GM21786 (cell line): ENCODE data around the gene COMT.

ENCODE experiments used
- ATAC-seq: cut with Tn5 transposase; IDR thresholded peaks from one replicate; pipeline ENCODE4 v1.9.1; 2021; ENCODE audit not compliant: unreplicated experiment

Gene COMT

DNA sequence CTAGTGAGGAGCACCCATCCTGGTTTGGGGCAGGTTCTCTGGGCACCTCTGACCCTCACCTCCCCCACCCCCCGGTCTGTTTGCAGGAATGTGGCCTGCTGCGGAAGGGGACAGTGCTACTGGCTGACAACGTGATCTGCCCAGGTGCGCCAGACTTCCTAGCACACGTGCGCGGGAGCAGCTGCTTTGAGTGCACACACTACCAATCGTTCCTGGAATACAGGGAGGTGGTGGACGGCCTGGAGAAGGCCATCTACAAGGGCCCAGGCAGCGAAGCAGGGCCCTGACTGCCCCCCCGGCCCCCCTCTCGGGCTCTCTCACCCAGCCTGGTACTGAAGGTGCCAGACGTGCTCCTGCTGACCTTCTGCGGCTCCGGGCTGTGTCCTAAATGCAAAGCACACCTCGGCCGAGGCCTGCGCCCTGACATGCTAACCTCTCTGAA lies 26.9 kb downstream of the COMT start:
- no peak for ATAC-seq

DNA sequence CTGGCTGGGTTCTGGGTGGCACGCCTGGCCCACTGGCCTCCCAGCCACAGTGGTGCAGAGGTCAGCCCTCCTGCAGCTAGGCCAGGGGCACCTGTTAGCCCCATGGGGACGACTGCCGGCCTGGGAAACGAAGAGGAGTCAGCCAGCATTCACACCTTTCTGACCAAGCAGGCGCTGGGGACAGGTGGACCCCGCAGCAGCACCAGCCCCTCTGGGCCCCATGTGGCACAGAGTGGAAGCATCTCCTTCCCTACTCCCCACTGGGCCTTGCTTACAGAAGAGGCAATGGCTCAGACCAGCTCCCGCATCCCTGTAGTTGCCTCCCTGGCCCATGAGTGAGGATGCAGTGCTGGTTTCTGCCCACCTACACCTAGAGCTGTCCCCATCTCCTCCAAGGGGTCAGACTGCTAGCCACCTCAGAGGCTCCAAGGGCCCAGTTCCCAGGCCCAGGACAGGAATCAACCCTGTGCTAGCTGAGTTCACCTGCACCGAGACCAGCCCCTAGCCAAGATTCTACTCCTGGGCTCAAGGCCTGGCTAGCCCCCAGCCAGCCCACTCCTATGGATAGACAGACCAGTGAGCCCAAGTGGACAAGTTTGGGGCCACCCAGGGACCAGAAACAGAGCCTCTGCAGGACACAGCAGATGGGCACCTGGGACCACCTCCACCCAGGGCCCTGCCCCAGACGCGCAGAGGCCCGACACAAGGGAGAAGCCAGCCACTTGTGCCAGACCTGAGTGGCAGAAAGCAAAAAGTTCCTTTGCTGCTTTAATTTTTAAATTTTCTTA lies 27.8 kb downstream of the COMT start:
- no peak for ATAC-seq

DNA sequence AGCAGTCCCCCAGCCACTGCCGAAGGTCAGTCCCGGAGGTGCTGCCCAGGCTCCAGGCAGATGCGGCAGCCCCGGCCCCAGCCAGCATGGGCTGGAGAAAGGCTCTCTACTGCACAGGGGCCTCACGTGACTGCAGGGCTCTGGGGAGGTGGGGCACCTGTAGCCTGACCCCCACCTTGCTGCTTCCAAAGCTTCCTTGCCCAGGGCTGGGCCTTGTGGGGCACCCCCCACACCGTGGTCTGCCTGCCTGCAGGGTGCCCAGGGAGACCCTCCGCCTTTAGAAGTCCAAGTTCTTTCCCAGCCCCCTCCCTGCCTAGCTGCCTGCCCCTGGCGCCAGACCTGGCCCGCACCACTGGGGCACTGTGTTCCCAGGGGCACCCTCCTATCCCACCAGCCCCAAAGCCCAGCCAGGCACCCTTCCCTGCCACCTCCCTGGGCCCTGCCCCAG lies 28.5 kb downstream of the COMT start:
- no peak for ATAC-seq

DNA sequence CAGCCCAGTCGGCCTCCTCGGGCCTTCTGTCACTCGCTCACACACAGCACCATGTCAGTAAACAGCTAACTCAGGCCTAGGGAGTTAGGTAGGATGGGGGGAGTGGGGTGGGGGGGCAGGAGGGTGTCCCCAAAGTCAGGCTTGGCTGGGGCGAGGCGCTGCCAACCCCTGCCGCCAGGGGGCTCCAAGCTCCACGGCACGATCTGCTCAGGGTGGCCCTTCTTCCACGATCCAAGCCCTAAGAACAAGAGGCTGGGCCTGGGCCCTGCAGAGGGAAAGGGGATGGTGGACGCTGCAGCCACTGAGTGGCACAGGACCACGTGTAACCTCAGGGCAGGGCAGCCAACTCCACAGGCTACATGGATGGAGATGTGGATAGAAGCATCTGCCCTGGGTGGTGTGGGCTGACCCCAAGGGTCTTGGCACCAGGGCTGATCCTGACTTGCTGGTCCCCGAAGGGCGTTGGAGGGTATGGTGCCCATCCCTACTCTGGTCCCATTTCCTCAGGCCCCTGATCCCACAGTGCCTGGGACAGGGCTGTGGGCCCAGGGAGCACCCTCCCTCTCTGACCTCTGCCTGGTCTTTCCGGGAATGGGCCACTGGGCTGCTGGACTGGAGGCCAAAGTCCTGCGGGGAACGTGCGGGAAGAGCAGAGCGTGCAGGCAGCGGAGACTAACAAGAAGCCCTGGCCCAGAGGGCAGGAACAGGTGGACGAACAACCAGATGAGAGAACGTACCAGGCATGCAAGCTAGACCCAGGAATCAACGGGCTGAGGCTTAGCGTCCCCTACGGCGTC lies 29.1 kb downstream of the COMT start:
- ATAC-seq, result no peak

DNA sequence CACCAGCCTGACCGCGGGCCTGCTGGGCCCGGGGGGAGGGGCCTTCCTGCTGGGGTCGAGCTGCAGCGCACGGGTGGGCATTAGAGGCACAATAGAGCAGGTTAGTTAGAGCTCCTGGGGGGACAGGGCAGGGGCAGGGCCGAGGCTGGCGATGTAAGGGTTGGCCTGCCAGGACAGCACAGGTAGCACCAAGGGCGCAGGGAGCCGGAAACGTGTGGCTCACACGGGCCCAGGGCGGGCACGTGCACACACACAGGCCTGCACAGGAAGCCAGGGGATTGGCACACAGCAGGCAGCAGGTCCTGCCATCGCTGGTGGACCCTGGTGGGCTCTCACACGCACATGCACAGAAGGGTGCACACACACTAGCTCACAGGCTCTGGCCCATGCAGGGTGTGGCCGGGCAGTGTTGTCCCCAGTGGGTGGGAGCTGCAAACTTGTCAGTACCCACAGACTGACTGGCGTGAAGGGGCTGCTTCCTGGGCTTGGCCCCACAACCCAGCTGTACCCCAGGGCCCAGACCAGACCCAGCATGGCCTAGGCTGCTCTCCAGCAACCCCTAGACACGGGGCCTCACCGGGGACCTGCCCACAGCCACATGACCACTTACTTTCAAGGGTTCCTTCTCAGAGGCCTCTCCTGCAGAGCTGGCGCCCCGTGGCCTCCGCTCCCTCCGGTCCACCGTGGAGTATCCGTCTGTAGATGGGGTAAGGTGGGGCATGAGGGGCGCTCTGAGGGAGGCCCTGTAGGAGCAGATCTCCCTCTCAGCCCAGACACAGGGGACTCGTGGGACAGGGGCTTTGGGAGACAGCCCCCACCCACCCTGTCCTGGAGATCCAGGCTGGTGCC lies 29.9 kb downstream of the COMT start:
- ATAC-seq, result no peak

DNA sequence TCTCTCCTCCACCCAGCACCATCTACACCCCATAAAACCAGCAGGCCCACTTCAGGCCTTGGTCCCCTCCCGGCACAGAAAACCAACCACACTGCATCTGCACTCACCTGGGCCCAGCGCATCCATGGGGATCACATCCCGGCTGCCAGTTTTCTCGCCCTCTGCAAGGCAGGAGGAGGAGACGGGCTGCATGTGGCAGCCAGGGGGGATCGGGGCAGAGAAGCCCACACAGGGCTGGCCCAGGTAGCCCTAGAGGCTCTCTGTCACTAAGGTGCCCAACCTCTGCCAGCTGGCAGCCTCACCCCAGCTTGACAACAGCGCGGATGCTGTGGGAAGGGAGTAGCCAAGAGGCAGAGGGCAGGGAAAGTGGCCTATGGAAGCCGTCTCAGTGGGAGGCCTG lies 30.7 kb downstream of the COMT start:
- no peak for ATAC-seq

DNA sequence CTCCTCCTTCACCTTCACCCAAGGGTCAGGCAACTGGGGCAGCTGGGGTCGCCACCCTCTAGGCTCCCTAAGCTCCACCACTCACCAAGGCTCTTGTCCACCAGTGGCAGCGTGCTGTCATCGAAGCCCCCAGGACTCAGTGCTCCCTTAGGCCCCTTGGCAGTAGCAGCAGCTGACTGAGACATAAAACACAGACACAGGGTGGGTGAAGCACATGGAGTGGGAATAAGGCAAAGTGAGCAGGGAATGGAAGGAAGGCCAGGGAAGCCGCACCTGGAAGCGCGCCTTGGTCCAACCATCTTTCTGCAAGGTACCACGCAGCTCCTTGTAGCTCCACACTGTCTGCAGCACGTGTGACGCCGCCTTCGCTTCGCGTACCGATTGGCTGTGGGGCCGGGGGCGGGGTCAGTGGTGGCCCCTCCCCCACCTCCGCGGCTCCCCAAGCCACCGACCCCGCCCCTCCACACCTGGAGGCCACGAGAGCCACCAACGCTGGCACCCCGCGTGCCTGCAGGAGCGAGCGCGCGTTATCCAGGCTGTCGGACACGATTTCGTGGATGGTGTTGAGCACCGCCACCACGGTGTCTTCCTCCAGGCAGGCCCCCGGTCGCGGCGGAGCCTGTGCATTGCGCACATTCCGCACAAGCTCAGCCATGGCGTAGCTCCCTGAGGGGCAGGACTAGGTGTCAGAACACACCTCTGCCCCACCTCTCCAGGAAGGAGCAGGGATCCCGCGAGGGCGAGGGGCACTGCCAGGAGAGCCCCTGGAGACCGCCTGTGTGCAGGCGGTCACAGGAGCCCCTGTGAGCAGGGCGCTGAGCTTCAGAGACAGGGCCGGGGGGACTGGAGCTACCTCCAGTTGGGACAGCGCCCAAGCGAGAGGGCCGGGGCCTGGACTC lies 31.3 kb downstream of the COMT start:
- ATAC-seq, result no peak

DNA sequence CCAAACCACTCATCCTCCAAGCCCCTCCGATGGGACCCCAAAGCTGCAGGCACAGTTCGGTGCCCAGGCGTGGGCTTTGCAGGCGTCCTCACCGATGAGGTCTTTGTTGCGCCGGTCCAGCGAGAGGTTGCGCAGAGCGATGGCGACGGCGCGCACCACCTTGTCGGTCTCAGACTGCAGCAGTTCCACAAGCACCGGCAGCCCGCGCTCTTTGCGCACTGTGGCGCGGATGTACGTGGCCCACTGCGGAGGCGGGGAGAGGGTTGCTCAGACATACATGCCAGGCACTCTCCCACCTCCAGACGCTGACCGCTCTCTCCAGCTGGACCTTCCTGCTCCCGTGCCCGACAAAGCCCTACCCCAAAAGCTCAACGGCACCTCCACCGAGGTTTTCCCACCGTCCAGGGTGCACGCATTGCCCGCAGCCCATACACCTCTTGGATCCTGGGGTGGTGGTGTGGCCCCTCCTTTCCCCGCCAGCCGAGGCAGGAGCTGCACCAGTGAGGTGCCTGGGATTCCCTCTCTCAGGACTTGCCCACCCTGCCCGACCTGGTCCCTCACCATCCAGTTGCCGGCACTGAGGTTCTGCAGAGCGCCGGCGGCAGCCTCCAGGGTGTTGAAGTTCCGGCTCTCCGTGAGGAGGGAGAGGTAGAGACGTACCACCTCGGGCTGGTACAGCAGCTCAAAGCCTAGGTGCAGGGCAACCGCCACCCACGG lies 32.1 kb downstream of the COMT start:
- ATAC-seq, result no peak

DNA sequence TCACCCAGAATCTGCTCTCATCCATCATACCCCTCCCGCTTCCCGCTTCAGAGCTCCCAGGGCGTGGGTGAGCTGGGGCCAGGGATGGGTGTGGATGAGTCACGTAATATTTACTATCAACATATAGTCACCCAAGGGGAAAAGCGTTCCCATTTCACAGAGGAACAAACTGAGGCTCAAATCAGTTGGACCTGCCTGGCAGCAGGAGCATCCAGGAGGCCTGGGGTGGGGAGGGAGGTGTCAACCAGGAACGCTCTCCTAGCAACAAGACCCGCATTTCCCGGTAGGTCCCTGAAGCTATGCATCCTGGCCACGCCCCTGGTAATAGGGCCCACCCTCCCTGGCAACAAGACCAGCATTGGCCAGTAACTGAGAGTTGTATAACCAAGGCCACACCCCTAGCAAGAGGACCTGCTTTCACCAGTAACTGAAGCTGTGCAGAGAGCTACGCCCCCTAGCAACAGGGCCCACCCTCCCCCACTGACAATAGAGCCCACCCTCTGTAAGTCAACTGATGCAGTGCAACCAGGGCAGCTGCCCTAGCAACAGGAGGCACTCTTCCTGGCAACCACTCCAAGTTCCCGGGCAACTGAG lies 32.8 kb downstream of the COMT start:
- ATAC-seq, result no peak

DNA sequence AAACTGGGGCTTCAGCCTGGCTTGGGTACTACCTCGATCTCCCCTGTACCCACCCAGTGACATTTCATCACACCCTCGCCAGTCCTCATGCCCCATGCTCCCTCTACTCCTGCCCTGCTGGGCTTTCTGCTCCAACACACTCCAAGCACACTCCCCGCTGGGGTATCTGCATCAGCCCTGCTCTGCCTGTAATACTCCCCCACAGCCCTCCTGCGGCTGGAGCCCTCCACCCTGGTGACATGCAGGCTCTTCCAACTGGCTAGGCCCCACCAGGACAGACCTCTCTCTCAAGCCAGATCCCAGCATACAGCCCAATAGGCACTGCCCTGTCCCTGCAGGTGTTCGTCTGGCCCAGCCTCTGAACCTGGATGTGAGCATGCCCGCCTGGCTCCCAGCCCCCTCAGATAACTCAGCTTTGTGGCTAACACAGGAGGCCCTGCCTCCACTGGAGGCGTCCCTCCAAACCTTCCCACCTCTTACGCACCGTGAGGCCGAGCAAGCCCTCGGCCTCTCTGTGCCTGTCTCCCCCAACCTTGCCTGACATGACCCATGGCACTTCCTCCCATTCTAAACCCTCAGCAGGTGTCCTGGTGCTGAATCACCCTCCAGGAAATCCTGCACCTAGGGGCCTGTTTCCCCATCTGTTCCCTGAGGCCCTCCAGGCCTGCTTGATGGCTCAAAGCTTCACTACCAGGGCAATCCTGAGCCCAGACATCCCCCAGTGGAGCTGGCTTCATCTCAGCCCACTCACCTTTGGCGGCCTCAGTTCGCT lies 33.5 kb downstream of the COMT start:
- ATAC-seq, result no peak

DNA sequence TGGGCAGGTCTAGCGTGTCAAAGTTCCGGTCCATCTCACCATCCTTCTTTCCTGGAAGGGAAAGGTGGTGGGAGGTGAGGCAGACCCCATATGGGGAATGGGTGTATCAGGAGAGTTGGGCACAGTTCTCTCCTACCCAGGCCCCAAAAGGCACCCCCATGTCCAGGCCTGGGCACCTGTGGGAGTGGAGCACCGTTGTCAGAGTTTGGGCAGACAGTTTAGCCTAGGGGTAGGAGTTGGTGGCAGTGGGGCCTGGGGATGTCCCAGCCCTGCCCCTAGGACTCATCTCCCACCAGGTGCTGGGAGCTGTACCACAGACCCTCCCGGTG lies 34.1 kb downstream of the COMT start:
- no peak for ATAC-seq

DNA sequence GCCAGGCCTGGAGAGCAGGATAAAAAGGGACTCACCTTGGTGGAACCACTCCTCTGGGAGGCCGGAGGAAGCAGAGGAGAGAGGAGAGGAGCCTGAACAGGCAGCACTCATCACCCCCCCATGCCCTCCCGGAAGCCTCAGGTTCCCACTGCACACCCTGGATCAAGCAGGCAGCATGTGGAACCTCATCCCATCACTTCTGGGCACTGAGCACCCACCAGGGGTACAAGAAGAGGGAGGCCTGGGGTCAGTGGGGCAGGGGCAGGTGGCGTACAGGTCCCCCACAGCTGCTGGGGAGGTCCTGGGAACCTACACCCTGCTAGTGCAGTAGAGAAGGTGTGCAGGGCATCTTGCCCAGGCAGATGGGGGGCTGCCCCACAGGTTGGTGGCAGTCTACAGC lies 35.1 kb downstream of the COMT start:
- ATAC-seq, result no peak

DNA sequence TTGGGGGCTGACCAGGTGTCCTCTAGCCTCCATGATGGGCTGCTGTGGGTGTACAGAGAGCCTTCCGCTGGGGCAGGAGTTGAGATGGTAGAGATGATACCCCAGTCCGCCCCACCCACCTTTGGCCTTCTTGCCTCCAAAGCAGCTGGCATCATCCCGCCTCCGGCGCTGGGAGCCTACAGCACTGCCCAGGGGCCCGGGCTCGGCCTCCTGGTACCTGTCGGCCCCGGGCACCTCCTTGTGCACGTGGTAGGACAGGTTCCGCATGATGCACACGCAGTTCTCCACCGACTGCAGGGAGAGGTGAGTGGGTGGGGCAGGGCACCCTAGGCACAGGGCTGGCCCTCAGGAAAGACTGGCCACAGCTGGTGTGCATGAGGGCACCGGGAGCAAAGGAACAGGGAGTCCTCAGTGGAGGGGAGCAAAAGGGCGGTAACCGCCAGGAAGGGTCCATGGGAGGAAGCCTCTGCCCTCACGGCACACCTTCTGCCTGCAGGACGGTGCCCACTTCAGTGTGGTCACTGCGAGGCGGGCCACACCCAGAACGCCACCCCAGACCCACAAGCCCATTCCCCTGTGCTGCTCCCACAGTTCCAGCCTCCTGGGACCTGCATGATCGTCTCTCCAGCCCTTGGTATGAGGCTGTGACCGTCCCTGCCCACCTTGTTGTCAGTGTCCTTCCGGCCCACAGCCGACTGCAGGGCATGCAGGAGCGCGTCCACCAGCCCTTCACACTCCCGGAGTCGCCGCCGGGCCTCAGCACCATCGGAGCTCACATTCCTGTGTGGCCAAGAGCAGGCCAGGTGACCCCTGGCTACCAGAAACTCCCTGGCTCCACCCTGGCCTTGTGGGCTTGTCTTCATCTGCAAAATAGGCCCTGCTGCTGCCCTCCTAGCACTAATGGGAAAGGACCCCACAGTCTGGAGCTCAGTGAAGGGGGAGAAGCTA lies 36.0 kb downstream of the COMT start:
- no peak for ATAC-seq

DNA sequence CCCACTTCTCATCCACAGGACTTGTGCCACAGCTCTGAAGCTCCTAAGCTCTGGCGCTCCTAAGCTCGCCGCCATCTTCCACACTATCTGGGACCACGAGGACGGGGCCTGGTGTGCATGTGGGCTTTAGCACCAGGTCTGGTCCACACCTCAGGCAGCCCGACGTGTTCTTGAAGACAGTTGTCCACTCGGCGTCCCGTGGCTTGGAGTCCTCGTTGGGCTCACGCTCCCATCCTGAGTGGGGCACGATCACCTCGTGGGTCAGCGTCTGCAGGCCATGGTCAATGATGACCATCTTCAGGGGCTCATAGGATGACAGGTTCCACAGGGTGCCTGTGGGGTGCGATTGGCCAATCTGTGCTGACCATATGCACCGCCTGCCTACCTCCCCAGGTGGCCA lies 37.2 kb downstream of the COMT start:
- no peak for ATAC-seq

DNA sequence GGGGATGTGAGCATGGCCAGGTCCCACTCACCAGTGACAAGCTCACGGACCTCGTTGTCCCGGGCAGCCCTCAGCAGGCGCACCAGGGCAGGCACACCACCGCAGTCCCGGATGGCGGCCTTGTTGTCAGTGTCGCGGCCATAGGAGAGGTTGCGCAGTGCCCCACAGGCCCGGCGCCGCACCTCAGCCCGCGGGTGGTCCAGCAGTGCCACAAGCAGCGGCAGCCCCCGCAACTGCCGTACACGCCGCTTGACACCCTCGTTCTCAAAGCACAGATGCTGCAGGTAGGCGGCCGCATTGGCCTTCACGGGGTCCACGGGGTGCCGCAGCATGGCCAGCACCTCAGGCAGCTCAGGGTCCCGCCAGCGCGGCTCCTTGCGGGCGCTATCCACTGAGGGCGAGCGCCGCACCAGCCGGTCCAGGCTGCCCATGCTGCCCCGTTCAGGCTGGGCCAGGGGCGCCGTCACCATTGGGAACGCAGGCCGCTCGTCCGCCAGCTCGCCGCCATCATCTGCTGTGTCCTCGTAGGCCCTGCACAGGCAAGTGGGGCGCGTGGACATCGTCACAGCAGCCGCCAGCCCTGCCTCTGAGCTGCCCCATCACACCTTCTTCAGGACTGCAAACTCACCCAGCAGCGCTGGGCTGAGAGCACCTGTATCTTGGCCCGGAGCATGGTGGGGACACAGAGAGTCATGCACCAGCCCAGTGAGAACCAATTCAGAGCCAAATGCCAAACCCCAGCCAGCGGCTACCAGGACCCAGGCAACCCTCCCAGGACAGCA lies 38.3 kb downstream of the COMT start:
- ATAC-seq, result no peak

DNA sequence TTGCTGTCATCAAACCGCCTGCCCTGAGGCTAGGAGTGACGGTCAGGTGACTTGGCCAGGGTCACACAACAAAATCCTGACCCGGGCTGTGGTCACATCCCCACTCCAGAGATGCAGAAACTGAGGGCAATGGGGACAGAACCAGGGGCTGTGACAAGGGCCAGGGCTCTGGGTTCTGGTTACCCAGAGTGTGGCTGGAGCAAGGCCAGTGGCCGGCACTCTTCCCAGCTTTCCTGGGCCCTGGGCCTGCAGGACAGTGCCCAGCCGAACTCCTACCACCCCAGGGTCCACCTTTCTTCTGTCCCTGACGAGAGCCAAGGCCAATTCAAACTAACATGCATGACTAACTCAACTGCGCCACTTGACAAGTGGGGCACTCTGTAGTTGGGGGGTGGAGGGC lies 39.2 kb downstream of the COMT start:
- no peak for ATAC-seq
